Activated CD8-positive, alpha-beta memory T cell treated with anti-CD3 and anti-CD28 coated beads for 4 hours (primary cell): ENCODE data around the gene SLC7A8.
"Not testable (repeated sequence)": the region's sequence is repeated elsewhere in the genome, so short reads cannot be mapped to it uniquely, and the experiment has no call there.

Experiments used
- DNase-seq, 2 donors: peaks; one replicate each; pipeline ENCODE4 v3.0.0-alpha.2; 2020; ENCODE audit warnings: low read depth in 2 of 2

The SLC7A8 gene

DNA sequence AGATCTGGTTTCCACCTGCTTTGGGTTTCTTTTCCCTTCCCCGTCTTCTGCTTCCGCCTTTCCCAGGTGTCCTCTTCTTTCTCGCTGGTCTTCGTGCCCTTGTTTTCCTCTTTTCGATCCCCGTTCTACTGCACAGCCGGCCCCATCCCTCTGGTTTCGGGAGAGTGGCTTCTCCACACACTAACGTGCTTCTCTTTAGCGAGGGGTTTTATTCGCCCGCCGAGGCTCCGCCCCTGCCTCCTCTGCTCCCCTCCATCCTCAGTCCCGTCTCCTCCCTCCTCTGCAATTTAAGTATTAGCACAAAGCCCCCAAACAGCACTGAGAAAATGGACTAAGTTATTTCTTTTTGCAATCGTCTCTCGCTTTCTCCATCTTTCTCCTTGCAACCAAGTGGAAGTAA lies at the start of gene SLC7A8:
Gene SLC7A8 (minus strand): TSS at position 182 of the 400 bp plus-strand sequence. CDS start 746 bp downstream, outside the sequence.
- no peak for DNase-seq

DNA sequence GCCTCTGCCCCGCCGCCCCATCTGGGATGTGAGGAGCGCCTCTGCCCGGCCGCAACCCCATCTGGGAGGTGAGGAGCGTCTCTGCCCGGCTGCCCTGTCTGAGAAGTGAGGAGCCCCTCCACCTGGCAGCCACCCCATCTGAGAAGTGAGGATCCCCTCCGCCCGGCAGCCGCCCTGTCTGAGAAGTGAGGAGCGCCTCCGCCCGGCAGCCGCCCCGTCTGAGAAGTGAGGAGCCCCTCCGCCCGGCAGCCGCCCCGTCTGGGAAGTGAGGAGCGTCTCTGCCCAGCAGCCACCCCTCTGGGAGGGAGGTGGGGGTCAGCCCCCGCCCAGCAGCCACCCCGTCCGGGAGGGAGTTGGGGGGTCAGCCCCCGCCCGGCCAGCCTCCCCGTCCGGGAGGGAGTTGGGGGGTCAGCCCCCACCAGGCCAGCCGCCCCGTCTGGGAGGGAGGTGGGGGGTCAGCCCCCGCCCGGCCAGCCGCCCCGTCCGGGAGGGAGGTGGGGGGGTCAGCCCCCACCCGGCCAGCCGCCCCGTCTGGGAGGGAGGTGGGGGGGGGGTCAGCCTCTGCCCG lies 48.9 kb upstream of the SLC7A8 start:
- DNase-seq, result not testable (repeated sequence)

DNA sequence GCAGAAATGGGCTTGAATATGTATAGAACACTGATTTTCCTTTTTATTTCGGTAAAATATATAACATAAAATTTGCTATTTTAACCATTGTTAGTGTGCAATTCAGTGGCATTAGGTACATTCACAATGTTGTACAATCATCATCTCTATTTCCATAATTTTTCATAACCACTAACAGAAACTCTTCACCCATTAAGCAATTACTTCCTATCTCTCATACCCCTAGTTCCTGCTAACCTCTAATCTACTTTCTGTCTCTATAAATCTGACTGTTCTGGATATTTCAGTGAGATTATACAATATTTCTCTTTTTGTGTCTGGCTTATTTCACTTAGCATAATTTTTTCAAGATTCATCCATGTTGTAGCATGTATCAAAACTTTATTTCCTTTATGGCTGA lies 45.4 kb upstream of the SLC7A8 start:
- no peak for DNase-seq

DNA sequence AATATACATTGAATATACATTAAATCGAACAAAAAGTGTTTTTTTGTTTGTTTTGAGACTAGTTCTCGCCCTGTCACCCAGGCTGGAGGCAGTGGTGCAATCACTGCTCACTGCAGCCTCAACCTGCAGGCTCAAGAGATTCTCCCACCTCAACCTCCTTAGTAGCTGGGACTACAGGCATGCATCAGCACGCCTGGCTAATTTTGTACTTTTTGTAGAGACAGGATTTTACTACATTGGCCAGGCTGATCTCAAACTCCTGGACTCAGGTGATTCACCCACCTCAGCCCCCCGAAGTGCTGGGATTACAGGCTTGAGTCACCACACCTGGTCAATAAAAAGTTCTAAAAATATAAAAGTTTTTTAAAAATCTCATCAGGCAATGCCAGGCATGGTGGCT lies 44.1 kb upstream of the SLC7A8 start:
- DNase-seq, result no peak

DNA sequence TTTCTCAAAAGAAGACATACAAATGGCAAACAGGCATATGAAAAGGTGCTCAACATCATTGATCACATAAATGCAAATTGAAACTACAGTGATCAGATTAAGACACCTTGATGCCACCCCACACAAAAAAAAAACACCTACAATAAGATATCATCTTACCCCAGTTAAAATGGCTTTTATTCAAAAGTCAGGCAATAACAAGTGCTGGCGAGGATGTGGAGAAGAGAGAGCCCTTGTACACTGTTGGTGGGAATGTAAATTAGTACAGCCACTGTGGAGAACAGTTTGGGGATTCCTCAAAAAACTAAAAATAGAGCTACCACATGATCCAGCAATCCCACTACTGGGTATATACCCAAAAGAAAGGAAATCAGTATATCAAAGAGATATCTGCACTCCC lies 41.5 kb upstream of the SLC7A8 start:
- DNase-seq, result not testable (repeated sequence)

DNA sequence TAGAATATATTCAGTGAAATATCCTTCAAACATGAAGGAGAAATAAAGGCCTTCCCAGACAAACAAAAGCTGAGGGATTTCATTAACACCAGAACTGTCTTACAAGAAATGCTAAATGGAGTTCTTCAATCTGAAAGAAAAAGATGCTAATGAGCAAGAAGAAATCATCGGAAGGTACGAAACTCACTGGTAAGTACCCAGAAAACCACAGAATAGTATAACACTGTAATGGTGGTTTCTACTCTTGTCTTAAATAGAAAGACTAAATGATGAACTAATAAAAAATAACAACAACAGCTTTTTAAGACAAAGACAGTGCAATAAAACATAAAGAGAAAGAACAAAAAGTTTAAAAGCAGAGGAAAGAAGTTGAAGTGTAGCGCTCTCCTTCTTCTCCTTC lies 35.6 kb upstream of the SLC7A8 start:
- no peak for DNase-seq

DNA sequence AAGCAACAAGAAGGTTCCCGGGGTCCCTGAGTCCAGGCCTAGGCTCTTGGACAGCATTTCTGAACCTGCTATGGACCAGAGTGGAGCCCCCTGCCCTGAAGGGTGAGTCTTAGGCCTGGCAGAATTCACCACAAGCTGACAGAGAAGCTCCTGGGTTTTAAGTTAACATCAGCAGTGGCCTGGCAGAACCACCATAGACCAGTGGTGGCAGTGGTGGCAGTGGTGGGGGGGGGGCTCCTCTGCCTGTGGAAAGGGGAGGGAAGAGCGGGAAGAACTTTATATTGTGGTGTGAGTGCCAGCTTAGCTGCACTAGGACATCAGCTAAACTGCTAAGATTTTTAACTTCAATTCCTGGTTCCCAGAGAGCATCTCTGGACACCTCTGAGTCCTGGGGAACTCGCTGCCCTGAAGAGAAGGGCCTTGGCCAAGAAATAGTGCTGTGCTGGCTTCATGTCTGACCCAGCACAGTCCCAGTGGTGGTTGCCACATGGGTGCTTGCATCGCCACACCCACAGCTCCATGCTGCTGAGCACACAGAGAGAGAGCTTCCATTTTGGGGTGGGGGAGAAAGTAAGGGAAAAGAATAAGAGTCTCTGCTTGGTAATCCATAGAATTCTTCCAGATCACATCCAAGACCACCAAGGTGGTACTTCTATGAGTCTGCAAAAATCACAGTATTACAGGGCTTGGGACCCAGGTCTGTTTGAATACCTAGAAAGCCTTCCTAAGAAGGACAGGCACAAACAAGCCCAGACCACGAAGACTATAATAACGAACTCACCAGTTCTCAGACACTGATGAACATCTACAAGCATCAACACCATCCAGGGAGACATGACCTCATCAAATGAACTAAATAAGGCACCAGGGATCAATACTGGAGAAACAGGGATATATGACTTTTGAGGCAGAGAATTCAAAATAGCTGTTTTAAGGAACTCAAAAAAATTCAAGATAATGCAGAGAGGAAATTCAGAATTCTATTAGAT lies 33.9 kb upstream of the SLC7A8 start:
- no peak for DNase-seq

DNA sequence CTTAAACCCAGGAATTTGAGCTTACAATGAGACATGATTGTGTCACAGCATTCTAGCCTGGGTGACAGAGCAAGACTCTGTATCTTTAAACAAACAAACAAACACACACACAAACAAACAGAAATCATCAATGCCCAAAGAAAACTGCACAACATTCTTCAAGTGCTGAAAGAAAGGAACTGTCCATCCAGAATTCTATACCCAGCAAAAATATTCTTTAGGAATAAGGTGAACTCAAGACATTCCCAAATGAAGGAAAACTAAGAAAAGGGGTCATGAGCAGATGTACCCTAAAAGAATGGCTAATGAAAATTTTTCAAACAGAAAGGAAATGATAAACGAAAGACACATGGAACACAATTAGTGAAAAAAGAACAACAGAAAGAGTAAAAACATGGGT lies 32.0 kb upstream of the SLC7A8 start:
- DNase-seq, result no peak

DNA sequence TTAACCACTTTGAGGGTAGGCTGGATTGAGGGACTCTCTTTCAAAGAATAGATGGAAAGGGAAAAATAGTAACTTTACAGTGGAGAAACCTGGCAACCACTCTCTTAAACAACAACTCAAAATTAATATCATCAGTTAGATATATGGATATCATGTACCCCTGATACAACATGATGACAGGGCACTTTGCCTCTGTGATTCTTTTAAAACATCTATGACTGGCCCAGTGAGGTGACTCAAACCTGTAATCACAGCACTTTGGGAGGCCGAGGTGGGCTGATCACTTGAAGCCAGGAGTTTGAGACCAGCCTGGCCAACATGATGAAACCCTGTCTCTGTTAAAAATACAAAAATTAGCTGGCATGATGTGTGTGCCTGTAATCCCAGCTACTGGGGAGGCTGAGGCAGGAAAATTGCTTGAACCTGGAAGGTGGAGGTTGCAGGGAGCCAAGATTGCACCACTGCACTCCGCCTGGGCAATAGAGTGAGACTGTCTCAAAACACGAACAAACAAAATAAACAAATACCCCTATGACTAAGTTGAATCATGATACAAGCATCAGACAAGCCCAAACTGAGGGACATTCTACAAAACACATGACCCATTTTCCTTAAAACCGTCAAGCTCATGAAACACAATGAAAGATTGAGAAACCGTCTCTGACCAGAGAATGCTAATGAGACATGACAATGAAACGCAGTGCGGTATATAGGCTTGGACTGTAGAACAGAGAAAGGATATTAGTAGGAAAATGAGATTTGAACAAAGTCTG lies 26.4 kb upstream of the SLC7A8 start:
- no peak for DNase-seq

DNA sequence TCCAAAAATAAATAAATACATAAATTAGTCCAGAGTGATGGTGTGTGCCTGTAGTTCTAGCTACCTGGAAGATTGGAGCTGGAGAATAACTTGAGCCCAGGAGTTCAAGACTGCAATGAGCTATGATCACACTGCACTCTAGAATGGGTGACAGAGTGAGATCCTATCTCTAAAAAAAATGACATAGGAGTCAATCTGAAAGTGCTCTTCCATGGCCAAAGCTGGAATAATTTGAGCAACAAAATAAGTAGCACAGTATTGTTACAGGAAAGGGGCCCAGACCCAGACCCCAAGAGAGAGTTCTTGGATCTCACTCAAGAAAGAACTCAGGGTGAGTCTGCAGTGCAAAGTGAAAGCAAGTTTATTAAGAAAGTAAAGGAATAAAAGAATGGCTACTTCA lies 24.9 kb upstream of the SLC7A8 start:
- DNase-seq, result no peak

DNA sequence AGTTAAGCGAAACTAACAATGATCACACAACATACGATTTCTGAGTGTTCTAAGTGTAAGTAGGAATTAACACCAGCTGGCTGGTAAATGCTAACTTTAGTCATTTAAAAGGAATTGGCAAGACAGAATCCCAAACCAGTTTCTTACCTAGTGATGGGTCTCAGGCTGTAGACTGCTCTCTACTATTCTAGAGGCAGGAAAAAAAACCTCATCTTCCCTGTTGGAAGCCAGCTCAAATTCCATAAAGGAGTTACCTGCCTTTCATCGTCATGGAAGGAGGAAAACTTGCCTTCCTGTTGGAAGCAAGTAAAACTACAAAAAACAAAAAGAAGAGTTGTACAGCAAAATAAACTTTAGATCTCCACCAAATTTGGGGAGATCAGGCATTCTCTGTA lies 23.7 kb upstream of the SLC7A8 start:
- no peak for DNase-seq

DNA sequence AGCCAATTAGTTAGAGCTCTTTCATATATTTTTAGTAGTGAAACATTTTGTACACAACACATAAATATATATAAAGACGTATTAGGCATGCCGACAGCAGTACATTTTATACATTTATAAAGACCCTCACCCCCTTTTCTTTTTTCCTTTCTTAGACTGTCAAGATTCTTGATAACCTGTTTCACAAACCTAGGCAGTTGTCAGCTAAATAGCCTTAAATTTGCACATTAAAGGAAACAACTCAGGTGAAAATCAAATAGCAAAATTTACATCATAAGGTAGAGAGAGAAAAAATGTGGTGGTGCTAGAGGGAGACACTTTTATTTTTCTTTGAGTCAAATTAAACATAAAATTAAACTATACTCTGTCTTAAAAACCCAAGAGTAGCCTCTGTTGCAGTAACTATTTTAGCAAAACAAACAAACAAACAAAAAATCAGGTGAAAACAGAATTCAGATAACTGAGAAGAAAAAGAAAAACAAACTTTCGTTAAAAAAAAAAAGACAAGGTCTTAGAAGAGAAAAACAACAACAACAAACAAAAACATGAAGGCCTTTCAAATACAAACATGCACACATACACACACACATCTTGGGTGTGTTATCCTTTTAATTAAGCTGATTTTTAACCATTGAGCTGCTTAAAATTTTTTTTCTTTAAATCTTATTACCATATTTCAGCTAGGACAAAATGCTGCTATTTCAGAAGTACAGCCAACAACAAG lies 23.1 kb upstream of the SLC7A8 start:
- DNase-seq, result no peak

DNA sequence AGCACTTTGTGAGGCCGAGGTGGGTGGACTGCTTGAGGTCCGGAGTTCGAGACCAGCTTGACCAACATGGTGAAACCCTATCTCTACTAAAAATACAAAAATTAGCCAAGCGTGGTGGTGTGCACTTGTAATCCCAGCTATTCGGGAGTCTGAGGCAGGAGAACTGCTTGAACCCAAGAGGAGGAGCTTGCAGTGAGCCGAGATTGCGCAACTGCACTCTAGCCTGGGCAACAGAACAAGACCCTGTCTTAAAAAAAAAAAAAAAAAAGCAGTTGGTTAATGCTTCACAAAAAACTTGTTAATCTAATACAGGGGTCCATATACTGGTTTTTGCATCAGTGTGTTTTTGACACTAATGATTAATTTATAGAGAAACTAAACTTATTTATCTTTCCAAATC lies 18.5 kb upstream of the SLC7A8 start:
- no peak for DNase-seq

DNA sequence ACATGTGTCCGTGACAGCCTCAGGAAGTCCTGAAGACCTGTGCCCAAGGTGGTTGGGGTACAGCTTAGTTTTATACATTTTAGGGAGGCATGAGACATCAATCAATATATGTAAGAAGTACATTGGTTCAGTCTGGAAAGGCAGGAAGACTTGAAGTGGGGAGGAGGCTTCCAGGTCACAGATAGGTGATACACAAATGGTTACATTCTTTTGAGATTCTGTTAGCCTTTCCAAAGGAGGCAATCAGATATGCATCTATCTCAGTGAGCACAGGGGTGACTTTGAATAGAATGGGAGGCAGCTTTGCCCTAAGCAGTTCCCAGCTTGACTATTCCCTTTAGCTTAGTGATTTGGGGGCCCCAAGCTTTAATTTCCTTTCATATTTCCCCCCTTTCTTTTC lies 15.7 kb upstream of the SLC7A8 start:
- DNase-seq, result not testable (repeated sequence)

DNA sequence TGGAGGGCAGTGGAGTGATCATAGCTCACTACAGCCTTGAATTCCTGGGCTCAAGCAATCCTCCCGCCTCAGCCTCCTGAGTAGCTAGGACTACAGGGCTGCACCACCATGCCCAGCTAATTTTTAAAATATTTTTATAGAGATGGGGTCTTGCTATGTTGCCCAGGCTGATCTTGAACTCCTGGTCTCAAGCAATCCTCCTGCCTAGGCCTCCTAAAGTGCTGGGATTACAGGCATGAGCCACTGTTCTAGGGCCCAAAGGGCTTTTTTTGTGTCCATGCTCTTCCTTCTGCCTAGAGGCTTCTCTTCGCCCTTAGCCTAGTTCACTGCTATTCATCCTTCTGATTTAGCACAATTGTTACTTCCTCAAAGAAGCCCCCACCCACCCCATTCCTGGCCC lies 13.0 kb upstream of the SLC7A8 start:
- not testable (repeated sequence) for DNase-seq

DNA sequence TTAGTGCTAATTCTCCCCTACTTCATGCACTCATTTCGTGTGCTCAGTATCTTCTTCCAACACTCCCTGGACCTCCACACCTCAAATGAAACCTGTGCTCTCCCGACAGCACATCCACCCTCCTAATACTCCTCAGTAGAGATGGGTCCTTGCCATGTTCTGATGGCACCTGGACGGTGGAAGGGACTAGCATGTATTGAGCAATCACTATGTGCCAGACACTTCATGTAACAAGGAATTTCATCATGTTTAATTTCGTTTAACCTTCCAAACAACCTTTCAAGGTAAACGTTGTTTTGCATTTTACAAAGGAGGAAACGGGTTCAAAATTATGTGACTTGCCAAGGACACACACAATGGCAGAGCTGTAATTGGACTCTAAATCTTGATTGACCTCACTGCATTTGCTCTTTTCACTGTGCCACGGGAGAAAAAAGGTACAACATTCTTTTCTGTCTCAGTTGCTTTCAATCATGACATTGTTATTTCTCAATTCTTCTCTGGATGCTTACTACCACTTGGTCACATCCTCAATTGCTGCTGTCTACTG lies 12.2 kb upstream of the SLC7A8 start:
- DNase-seq, result no peak

DNA sequence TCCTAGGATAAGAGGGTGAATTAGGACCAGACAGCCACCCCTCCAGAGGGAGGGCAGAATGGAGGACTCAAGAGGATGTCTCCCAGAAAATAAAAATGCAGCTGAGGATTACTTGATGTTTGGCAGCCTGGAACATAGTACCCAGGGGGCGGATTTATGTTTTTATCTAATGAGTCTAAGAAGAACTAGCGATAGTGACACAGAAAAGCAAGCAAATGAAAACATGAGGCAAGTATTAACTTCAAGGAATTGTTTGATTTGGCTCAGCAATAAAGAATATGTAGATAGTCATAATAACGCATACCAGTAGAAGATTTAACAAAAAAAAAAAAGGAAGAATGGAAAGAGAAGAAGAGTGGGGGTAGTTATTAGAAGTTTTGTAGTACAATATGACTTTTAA lies 10.0 kb upstream of the SLC7A8 start:
- DNase-seq, result no peak

DNA sequence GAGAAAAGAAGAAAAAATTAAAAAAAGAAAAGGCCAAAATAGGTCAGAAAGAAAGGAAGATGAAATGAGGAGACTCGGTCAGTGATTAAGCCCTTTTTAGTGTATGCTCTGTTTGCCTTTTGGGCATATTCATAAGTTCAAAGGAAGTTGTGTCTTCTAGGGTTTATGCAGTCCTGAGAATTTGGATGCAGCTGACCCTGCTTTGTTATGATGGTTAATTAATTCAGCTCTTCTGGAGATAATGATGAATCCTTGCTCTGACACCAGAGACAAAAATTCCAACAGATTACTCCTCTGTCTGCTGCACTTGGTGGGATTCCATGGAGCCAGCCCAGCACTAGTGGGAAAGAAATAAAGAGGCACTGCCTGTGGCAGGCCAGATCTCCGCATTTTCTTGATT lies 4.5 kb upstream of the SLC7A8 start:
- no peak for DNase-seq

DNA sequence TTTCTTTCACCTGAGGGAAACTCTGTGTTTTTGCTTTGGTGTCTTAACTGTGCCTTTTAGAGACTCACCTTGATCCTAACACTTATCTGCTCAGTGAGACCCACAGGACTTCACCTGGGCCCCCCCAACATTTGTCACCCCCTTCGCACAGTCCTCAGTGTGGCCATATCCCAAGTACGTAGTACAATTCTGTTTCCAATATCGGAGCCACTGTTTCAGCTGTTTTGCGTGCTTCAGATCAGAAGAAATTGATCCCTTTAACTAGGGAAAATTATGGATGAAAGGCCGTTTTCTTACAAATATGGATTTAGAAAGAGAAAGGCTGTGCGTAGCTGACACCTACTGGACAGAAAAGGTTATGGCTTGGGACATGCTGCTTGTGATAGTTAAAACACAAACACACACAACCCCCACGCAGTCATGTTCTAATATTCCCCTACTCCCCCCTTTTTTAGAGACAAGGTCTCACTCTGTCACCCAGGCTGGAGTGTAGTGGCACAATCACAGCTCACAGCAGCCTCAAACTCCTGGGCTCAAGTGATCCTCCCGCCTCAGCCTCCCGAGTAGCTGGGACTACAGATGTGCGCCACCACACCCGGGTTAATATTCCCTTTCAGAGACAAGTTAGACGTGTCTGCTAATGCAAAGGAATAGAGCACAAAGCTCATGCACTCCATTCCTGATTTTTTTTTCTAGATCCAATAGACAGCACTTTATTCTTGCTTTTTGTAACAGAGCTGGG lies 3.6 kb upstream of the SLC7A8 start:
- DNase-seq, result no peak

DNA sequence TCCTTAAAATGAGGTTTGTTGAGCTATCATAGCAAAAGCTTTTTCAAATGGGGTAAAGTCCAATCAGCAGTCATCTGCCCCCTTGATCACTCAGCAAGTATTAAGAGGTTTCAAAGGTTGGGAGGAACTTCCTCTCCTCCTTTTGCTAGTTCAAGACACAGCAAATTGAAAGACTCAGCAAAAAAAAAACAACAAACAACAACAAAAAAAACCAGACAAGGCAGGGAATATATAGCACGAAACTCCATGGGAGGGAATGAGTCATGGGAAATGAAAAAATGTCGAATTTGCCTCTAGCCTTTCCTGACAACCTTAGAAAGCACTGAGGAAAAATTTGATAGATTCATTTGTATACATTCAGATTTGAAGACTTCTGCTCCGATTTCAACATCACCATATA lies 1.6 kb upstream of the SLC7A8 start:
- no peak for DNase-seq

DNA sequence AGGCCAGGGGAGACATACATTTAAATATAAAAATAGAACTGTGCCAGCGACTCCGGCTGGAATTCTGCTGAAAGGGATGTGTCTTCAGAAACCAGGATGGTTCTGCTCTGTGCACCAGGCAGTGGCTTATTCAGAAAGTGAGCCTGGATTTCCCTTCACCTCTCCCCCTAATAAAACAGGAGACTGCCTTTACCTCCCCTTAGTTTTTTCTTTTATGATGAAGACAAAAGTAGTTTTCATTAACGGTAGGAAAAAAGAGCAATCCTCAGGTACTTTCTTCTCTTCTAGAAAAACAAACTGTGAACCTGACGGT lies 346 bp downstream of the SLC7A8 start:
- no peak for DNase-seq
